Liver (tissue), 9 donors: Measurements from ENCODE around the gene THSD7B. TPM values are rescaled to one million over a fixed set of nuclear protein-coding genes. Genes with fewer than 3 reads are reported as not detected.

Source experiments
- DNase-seq: peaks from one replicate; pipeline ENCODE4 v3.0.0-alpha.2; 2017; ENCODE audit warnings: low spot score
- H3K27ac ChIP-seq, 2 donors: one replicate each; pipeline ENCODE4 v1.7.0; 2013; ENCODE audit warnings: inconsistent platforms in 2 of 2, low read length in 2 of 2, control low read depth in 1 of 2, low read depth in 1 of 2, mild to moderate bottlenecking in 1 of 2
- H3K27me3 ChIP-seq, 4 donors: one replicate each; pipeline versions ENCODE4 v1.6.1 to v1.7.0; 2013; ENCODE audit warnings: low read length in 3 of 4, inconsistent platforms in 1 of 4, mild to moderate bottlenecking in 1 of 4, moderate library complexity in 1 of 4; ENCODE audit not compliant: control insufficient read depth in 4 of 4, insufficient read depth in 4 of 4
- H3K36me3 ChIP-seq, 4 donors: one replicate each; pipeline versions ENCODE4 v1.6.1 to v1.7.0; 2013; ENCODE audit warnings: low read length in 3 of 4, mild to moderate bottlenecking in 3 of 4, low read depth in 1 of 4, moderate library complexity in 1 of 4; ENCODE audit not compliant: control insufficient read depth in 4 of 4, insufficient read depth in 3 of 4
- H3K4me1 ChIP-seq, 4 donors: one replicate each; pipeline versions ENCODE4 v1.6.1 to v1.7.0; 2013; ENCODE audit warnings: low read length in 3 of 4, mild to moderate bottlenecking in 3 of 4, moderate library complexity in 1 of 4; ENCODE audit not compliant: control insufficient read depth in 4 of 4, insufficient read depth in 4 of 4
- H3K4me3 ChIP-seq, 3 donors: one replicate each; pipeline versions ENCODE4 v1.6.1 to v1.7.0; 2013; ENCODE audit warnings: low read length in 3 of 3, control low read depth in 1 of 3, low read depth in 1 of 3, mild to moderate bottlenecking in 1 of 3
- H3K9ac ChIP-seq, 2 donors: one replicate each; pipeline ENCODE4 v1.7.0; 2013; ENCODE audit warnings: low read length in 2 of 2, mild to moderate bottlenecking in 2 of 2, moderate library complexity in 2 of 2, control low read depth in 1 of 2, low read depth in 1 of 2
- H3K9me3 ChIP-seq, 4 donors: one replicate each; pipeline versions ENCODE4 v1.6.1 to v1.7.0; 2013; ENCODE audit warnings: low read length in 3 of 4; ENCODE audit not compliant: control insufficient read depth in 4 of 4
- EGR1 ChIP-seq, 2 donors: IDR thresholded peaks; 2 replicates each; pipeline ENCODE4 v1.6.1; 2016 to 2018; ENCODE audit warnings: antibody characterized with exemption in 2 of 2, low read depth in 2 of 2
- FOXA1 ChIP-seq: IDR thresholded peaks from 2 replicates; pipeline ENCODE4 v1.6.1; 2016; ENCODE audit warnings: antibody characterized with exemption
- FOXA2 ChIP-seq: IDR thresholded peaks from 2 replicates; pipeline ENCODE4 v1.6.1; 2016; ENCODE audit warnings: antibody characterized with exemption
- GABPA ChIP-seq, 2 donors: IDR thresholded peaks in 1 of 2; conservative IDR thresholded peaks in 1 of 2; 2 replicates each; pipeline ENCODE4 v1.6.1; 2016; ENCODE audit warnings: antibody characterized with exemption in 2 of 2, mild to moderate bottlenecking in 1 of 2, moderate library complexity in 1 of 2
- HNF4A ChIP-seq, 2 donors: conservative IDR thresholded peaks; 2 replicates each; pipeline ENCODE4 v1.6.1; 2016; ENCODE audit warnings: antibody characterized with exemption in 2 of 2, mild to moderate bottlenecking in 2 of 2
- HNF4G ChIP-seq: IDR thresholded peaks from 2 replicates; pipeline ENCODE4 v1.6.1; 2016; ENCODE audit warnings: antibody characterized with exemption
- NR2F2 ChIP-seq: IDR thresholded peaks from 2 replicates; pipeline ENCODE4 v1.6.1; 2016; ENCODE audit warnings: antibody characterized with exemption
- RAD21 ChIP-seq, 2 donors: IDR thresholded peaks; 2 replicates each; pipeline ENCODE4 v1.6.1; 2016; ENCODE audit warnings: antibody characterized with exemption in 2 of 2, mild to moderate bottlenecking in 2 of 2
- RXRA ChIP-seq, 2 donors: IDR thresholded peaks; 2 replicates each; pipeline ENCODE4 v1.6.1; 2017 to 2018; ENCODE audit warnings: antibody characterized with exemption in 2 of 2, mild to moderate bottlenecking in 1 of 2
- SP1 ChIP-seq: IDR thresholded peaks from 2 replicates; pipeline ENCODE4 v1.6.1; 2018; ENCODE audit warnings: antibody characterized with exemption, mild to moderate bottlenecking
- TAF1 ChIP-seq: conservative IDR thresholded peaks from 2 replicates; pipeline ENCODE4 v1.6.1; 2016; ENCODE audit warnings: antibody characterized with exemption, mild to moderate bottlenecking
- YY1 ChIP-seq: IDR thresholded peaks from 2 replicates; pipeline ENCODE4 v1.6.1; 2016; ENCODE audit warnings: antibody characterized with exemption, mild to moderate bottlenecking
- WGBS: extraction: QIAGEN DNeasy Blood & Tissue Kit; methylation state at CpG from one replicate; pipeline ENCODE4 v1.1.7; 2013; 5-methylcytosine and 5-hydroxymethylcytosine counted together
- polyA plus RNA-seq, 2 donors: library from polyadenylated mRNA; stranded (reverse) in 1 of 2; unstranded in 1 of 2; fragments of 200-250 nt in 1 of 2; fragments of >200 nt in 1 of 2; fragmentation: Nextera tagmentation in 1 of 2; extraction: Ambion mirVana in 1 of 2; gene quantifications; one replicate each; pipeline versions ENCODE4 v1.2.1 to v1.2.3, GENCODE V29; 2013 to 2015
- total RNA-seq, 2 donors: library from RNA; depleted of rRNA; stranded (reverse); fragments of >200 nt; gene quantifications; one replicate each; pipeline ENCODE4 v1.2.3, GENCODE V29; 2014
- TF ChIP-seq, protein P1 (sequence below): IDR thresholded peaks from 2 replicates; pipeline ENCODE4 v1.6.1; 2016; ENCODE audit warnings: antibody characterized with exemption
- TF ChIP-seq, protein P2 (sequence below): IDR thresholded peaks from 2 replicates; pipeline ENCODE4 v1.6.1; 2016; ENCODE audit warnings: antibody characterized with exemption
- TF ChIP-seq, protein P3 (sequence below): IDR thresholded peaks from 2 replicates; pipeline ENCODE4 v1.6.1; 2016; ENCODE audit warnings: antibody characterized with exemption, mild to moderate bottlenecking
- TF ChIP-seq, protein P4 (sequence below): fragments of 150-350 bp; IDR thresholded peaks from 2 replicates; pipeline ENCODE4 v1.5.1; 2017; ENCODE audit warnings: improper control_type of control experiment, low read depth, low read length; ENCODE audit not compliant: missing input control
- donor health status: healthy.
- donor health status: healthy.
- donor health status: healthy.
- donor health status: healthy.
- donor health status: healthy.

THSD7B gene
- total and polyA plus RNA-seq, 4 donors, result 0.01 to 0.75 (median 0.42) TPM; not detected in 1

DNA sequence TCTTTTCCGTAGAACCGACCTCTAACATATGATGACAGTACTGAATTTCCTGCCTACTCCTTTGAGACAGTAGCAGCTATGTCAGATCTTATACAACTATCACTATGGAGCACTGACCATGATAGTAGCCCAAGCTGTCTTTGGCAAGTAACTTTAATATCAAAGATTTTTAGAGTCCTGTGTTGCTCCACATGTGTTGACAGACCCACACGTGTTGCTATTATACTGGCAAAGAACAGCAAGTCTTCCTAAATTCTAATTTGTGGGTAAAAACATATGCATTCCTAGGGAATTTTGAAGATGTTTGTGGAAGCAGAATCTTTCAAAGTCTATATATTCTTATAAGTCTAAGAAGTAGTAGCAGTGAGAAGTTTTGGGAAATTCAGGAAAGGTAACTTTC, 953.4 kb downstream of the THSD7B start:
- whole genome bisulfite sequencing, result 83% methylated on average over 3 of the region's 3 CpGs
- Histone ChIP-seq H3K36me3 (no peaks in the 10 kb centered on the region), H3K27ac (no peak overlapping the region), H3K9me3 (peaks cover 0 to 2% (median 0%) of the 10 kb centered on the region in 4 donors), H3K4me3 (no peak overlapping the region), H3K9ac (no peak overlapping the region), H3K4me1 (no peaks in the 10 kb centered on the region), H3K27me3 (no peaks in the 10 kb centered on the region)
- no peak for DNase-seq
- TF ChIP-seq, protein P1, sequence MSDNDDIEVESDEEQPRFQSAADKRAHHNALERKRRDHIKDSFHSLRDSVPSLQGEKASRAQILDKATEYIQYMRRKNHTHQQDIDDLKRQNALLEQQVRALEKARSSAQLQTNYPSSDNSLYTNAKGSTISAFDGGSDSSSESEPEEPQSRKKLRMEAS, result no peak
- TF ChIP-seq FOXA2 (no peak), YY1 (no peak), HNF4G (no peak), SP1 (no peak), FOXA1 (no peak), RXRA (IDR thresholded peaks at IDR 0.05) (no peak), HNF4A (conservative IDR thresholded peaks at IDR 0.05) (no peak), EGR1 (IDR thresholded peaks at IDR 0.05; ENCODE audit: low read depth in 2 of 2) (no peak), RAD21 (IDR thresholded peaks at IDR 0.05) (no peak), TAF1 (no peak), NR2F2 (no peak), GABPA (IDR thresholded peaks at IDR 0.05 in 1 of 2, conservative IDR thresholded peaks at IDR 0.05 in 1 of 2) (no peak)
- TF ChIP-seq, protein P2, sequence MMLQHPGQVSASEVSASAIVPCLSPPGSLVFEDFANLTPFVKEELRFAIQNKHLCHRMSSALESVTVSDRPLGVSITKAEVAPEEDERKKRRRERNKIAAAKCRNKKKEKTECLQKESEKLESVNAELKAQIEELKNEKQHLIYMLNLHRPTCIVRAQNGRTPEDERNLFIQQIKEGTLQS, result no peak
- TF ChIP-seq, protein P3, sequence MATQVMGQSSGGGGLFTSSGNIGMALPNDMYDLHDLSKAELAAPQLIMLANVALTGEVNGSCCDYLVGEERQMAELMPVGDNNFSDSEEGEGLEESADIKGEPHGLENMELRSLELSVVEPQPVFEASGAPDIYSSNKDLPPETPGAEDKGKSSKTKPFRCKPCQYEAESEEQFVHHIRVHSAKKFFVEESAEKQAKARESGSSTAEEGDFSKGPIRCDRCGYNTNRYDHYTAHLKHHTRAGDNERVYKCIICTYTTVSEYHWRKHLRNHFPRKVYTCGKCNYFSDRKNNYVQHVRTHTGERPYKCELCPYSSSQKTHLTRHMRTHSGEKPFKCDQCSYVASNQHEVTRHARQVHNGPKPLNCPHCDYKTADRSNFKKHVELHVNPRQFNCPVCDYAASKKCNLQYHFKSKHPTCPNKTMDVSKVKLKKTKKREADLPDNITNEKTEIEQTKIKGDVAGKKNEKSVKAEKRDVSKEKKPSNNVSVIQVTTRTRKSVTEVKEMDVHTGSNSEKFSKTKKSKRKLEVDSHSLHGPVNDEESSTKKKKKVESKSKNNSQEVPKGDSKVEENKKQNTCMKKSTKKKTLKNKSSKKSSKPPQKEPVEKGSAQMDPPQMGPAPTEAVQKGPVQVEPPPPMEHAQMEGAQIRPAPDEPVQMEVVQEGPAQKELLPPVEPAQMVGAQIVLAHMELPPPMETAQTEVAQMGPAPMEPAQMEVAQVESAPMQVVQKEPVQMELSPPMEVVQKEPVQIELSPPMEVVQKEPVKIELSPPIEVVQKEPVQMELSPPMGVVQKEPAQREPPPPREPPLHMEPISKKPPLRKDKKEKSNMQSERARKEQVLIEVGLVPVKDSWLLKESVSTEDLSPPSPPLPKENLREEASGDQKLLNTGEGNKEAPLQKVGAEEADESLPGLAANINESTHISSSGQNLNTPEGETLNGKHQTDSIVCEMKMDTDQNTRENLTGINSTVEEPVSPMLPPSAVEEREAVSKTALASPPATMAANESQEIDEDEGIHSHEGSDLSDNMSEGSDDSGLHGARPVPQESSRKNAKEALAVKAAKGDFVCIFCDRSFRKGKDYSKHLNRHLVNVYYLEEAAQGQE, result no peak
- TF ChIP-seq, protein P4, sequence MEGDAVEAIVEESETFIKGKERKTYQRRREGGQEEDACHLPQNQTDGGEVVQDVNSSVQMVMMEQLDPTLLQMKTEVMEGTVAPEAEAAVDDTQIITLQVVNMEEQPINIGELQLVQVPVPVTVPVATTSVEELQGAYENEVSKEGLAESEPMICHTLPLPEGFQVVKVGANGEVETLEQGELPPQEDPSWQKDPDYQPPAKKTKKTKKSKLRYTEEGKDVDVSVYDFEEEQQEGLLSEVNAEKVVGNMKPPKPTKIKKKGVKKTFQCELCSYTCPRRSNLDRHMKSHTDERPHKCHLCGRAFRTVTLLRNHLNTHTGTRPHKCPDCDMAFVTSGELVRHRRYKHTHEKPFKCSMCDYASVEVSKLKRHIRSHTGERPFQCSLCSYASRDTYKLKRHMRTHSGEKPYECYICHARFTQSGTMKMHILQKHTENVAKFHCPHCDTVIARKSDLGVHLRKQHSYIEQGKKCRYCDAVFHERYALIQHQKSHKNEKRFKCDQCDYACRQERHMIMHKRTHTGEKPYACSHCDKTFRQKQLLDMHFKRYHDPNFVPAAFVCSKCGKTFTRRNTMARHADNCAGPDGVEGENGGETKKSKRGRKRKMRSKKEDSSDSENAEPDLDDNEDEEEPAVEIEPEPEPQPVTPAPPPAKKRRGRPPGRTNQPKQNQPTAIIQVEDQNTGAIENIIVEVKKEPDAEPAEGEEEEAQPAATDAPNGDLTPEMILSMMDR, result no peak

DNA sequence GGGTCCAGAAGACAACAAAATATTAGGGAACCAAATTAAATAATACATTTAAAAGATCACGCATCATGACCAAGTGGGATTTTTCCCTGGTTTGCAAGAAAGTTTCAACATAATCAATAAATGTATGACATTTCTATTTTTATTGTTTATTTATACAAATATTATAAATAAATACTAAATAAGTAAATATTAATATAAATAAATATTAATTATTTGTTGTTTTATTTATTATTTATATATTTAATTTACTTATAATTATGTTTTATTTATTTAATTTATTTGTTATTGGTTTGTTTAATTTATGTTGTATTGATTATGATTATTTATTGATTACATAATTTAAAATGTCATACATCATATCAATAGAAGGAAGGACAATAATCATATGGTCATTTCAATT, 956.4 kb downstream of the THSD7B start:
- Histone ChIP-seq H3K4me3 (no peak overlapping the region), H3K27ac (no peak overlapping the region), H3K27me3 (no peaks in the 10 kb centered on the region), H3K9me3 (no peaks in the 10 kb centered on the region), H3K36me3 (no peaks in the 10 kb centered on the region), H3K4me1 (no peaks in the 10 kb centered on the region), H3K9ac (no peak overlapping the region)
- TF ChIP-seq RAD21 (IDR thresholded peaks at IDR 0.05) (no peak), YY1 (no peak), FOXA2 (no peak), NR2F2 (no peak), EGR1 (IDR thresholded peaks at IDR 0.05; ENCODE audit: low read depth in 2 of 2) (no peak), GABPA (IDR thresholded peaks at IDR 0.05 in 1 of 2, conservative IDR thresholded peaks at IDR 0.05 in 1 of 2) (no peak), TAF1 (no peak), SP1 (no peak)
- TF ChIP-seq, protein P1, result no peak
- TF ChIP-seq, protein P2, result no peak
- WGBS, result 93% methylated on average over 1 of the region's 1 CpG
- DNase-seq, result no peak
